ENCODE data around the gene C17orf107. TPM values are rescaled to one million over a fixed set of nuclear protein-coding genes. Genes with fewer than 3 reads are reported as not detected.
A peak's percentile ranks its signal among the peaks of the same experiment; 100 is the strongest.

Gene C17orf107
- polyA plus RNA-seq, 1 of the 3 experiments (the other 2 are of a cell fraction) = 0.44 TPM

DNA sequence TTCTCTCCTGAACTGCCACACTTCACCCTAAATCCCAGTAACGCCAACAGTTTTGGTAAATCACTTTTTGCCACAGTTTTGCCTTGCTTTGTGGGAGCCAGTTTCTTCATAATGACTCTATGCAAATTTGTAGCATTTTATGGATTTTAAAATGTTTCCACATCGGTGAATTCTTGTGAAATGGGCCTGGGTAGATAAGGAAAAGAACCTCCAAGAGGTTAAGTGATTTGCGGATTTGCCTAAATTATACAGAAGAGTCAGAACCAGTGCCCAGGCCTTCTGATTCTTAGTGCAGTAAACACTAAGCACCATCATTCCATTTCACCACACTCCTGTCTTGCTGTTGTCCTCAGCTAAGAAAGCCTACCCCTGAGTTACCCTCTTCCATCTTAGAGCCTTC lies 48.3 kb upstream of the C17orf107 start:
- no peak overlapping the region for H3K4me3 ChIP-seq (ENCODE audit: low read depth in 2 of 2, low read length in 1 of 2)
- 100% methylated on average over 3 of the region's 3 CpGs for WGBS (ENCODE audit: low lambda C conversion rate)
- TF ChIP-seq JUND (IDR thresholded peaks at IDR 0.05) = no peak
- no peak overlapping the region for H3K27ac ChIP-seq (ENCODE audit: low read depth in 2 of 2, low read length in 1 of 2)
- H3K4me1 ChIP-seq (ENCODE audit: control insufficient read depth in 1 of 2, insufficient read depth in 2 of 2, low read depth in 1 of 2, low read length in 1 of 2) = peaks cover 9 to 21% of the 10 kb centered on the region in 2 experiments; a peak in 2 of 4 replicates
- DNase-seq = no peak
- peaks cover 60% of the 10 kb centered on the region for H3K79me2 ChIP-seq (ENCODE audit: insufficient read depth)
- no peaks in the 10 kb centered on the region for H3K9me2 ChIP-seq
- no peak overlapping the region for H3K4me2 ChIP-seq
- no peaks in the 10 kb centered on the region for H3K9me3 ChIP-seq
- CTCF ChIA-PET = interaction anchor here (0.8 to 1.5 kb wide), 2 partner anchors 14 to 636 kb away, joined by 3 to 5 read pairs; no protein-coding TSS in a partner anchor
- no peak overlapping the region for H2AFZ ChIP-seq (ENCODE audit: low read depth)
- POLR2A ChIA-PET = interaction anchor here (1.0 kb wide), 1 partner anchor 13 kb away, joined by 3 read pairs; no protein-coding TSS in a partner anchor
- H4K20me1 ChIP-seq (ENCODE audit: insufficient read depth) = peaks cover 46% of the 10 kb centered on the region
- H3K9ac ChIP-seq = no peak overlapping the region
- H3K36me3 ChIP-seq (replicated peaks in 1 of 2; ENCODE audit: control insufficient read depth in 1 of 2, insufficient read depth in 2 of 2, low read length in 1 of 2) = no peaks in the 10 kb centered on the region
- H3K27me3 ChIP-seq (ENCODE audit: insufficient read depth) = no peaks in the 10 kb centered on the region
- H3F3A ChIP-seq (replicated peaks; ENCODE audit: insufficient read depth) = peaks cover 13% of the 10 kb centered on the region

DNA sequence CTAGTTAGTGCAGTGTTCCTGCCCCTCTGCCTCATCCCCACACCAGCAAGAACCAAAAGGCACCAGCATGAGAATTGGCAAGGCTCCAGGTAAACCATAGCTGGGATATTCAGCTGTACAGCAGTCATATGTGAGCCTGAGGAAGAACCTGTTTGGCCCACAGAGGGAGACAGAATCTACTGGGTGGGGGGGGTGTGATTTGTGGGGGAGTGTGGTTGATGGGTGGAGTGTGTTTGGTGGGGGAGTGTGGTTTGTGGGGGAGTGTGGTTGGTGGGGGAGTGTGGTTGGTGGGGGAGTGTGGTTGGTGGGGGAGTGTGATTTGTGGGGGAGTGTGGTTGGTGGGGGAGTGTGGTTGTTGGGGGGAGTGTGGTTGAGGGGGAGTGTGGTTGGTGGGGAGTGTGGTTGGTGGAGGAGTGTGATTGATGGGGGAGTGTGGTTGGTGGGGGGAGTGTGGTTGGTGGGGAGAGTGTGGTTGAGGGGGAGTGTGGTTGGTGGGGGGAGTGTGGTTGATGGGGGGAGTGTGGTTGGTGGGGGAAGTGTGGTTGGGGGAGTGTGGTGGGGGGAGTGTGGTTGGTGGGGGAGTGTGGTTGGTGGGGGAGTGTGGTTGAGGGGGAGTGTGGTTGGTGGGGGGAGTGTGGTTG lies 46.6 kb upstream of the C17orf107 start:
- Histone ChIP-seq H3K9ac (no peak overlapping the region), H2AFZ (ENCODE audit: low read depth) (no peak overlapping the region), H3K4me3 (ENCODE audit: low read depth in 2 of 2, low read length in 1 of 2) (no peak overlapping the region), H3K27me3 (ENCODE audit: insufficient read depth) (no peaks in the 10 kb centered on the region), H3K4me1 (ENCODE audit: control insufficient read depth in 1 of 2, insufficient read depth in 2 of 2, low read depth in 1 of 2, low read length in 1 of 2) (peaks cover 11 to 35% of the 10 kb centered on the region in 2 experiments; a peak in 3 of 4 replicates), H3K9me3 (no peaks in the 10 kb centered on the region), H4K20me1 (ENCODE audit: insufficient read depth) (peaks cover 31% of the 10 kb centered on the region), H3K79me2 (ENCODE audit: insufficient read depth) (peaks cover 51% of the 10 kb centered on the region), H3K9me2 (no peaks in the 10 kb centered on the region), H3K4me2 (0 out of 2 replicates have a peak overlapping the region, but pooled peaks have one; percentile 3), H3K36me3 (replicated peaks in 1 of 2; ENCODE audit: control insufficient read depth in 1 of 2, insufficient read depth in 2 of 2, low read length in 1 of 2) (no peaks in the 10 kb centered on the region), H3K27ac (ENCODE audit: low read depth in 2 of 2, low read length in 1 of 2) (peak overlapping the region in 1 of 2 experiments; percentile 64; a peak in 2 of 4 replicates), H3F3A (replicated peaks; ENCODE audit: insufficient read depth) (peaks cover 13% of the 10 kb centered on the region)
- ChIA-PET POLR2A (no interaction called here), CTCF (no interaction called here)
- peak; percentile 48 for DNase-seq
- TF ChIP-seq NFIC (IDR thresholded peaks at IDR 0.05; ENCODE audit: borderline replicate concordance) = 0 out of 2 replicates have a peak, but pooled peaks have one; percentile 44
- no peak for TF ChIP-seq NRF1 (IDR thresholded peaks at IDR 0.05; ENCODE audit: low read depth, low read length)
- no peak for TF ChIP-seq YY1 (IDR thresholded peaks at IDR 0.05; ENCODE audit: low read depth)
- TF ChIP-seq, protein P1, sequence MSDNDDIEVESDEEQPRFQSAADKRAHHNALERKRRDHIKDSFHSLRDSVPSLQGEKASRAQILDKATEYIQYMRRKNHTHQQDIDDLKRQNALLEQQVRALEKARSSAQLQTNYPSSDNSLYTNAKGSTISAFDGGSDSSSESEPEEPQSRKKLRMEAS (IDR thresholded peaks at IDR 0.05; ENCODE audit: low read depth) = no peak

DNA sequence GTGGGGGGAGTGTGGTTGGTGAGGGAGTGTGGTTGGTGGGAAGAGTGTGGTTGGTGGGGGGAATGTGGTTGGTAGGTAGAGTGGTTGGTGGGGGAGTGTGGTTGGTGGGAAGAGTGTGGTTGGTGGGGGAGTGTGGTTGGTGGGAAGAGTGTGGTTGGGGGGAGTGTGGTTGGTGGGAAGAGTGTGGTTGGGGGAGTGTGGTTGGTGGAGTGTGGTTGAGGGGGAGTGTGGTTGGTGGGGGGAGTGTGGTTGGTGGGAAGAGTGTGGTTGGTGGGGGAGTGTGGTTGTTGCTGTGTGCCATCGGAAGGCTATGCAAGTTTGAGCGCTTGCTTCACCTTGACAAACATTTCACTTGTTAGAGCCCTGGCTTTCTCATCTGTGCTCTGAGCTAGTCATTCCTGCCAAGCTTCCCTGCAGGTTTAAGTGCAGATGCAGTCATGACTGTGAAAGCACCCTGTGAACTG lies 46.1 kb upstream of the C17orf107 start:
- no peaks in the 10 kb centered on the region for H3K27me3 ChIP-seq (ENCODE audit: insufficient read depth)
- no peak overlapping the region for H3K4me2 ChIP-seq
- H3F3A ChIP-seq (replicated peaks; ENCODE audit: insufficient read depth) = peaks cover 13% of the 10 kb centered on the region
- H3K9me3 ChIP-seq = no peaks in the 10 kb centered on the region
- H3K9me2 ChIP-seq = no peaks in the 10 kb centered on the region
- H3K4me1 ChIP-seq (ENCODE audit: control insufficient read depth in 1 of 2, insufficient read depth in 2 of 2, low read depth in 1 of 2, low read length in 1 of 2) = peaks cover 16 to 40% of the 10 kb centered on the region in 2 experiments
- H3K9ac ChIP-seq = no peak overlapping the region
- no peak for DNase-seq
- H3K4me3 ChIP-seq (ENCODE audit: low read depth in 2 of 2, low read length in 1 of 2) = no peak overlapping the region
- peaks cover 47% of the 10 kb centered on the region for H3K79me2 ChIP-seq (ENCODE audit: insufficient read depth)
- peaks cover 26% of the 10 kb centered on the region for H4K20me1 ChIP-seq (ENCODE audit: insufficient read depth)
- peak overlapping the region in 1 of 2 experiments; percentile 24; a peak in 1 of 4 replicates for H3K27ac ChIP-seq (ENCODE audit: low read depth in 2 of 2, low read length in 1 of 2)
- H3K36me3 ChIP-seq (replicated peaks in 1 of 2; ENCODE audit: control insufficient read depth in 1 of 2, insufficient read depth in 2 of 2, low read length in 1 of 2) = no peaks in the 10 kb centered on the region
- ChIA-PET POLR2A (no interaction called here), CTCF (no interaction called here)
- 100% methylated on average over 2 of the region's 2 CpGs for whole genome bisulfite sequencing (ENCODE audit: low lambda C conversion rate)
- no peak overlapping the region for H2AFZ ChIP-seq (ENCODE audit: low read depth)
- TF ChIP-seq FOXM1 (IDR thresholded peaks at IDR 0.05; ENCODE audit: low read depth) (no peak), YY1 (IDR thresholded peaks at IDR 0.05; ENCODE audit: low read depth) (no peak), MXI1 (IDR thresholded peaks at IDR 0.05; ENCODE audit: low read depth, low read length) (no peak), TCF12 (IDR thresholded peaks at IDR 0.05) (no peak), RFX5 (IDR thresholded peaks at IDR 0.05; ENCODE audit: low read length) (no peak), EZH2phosphoT487 (IDR thresholded peaks at IDR 0.05; ENCODE audit: borderline replicate concordance, low read depth) (no peak), RXRA (IDR thresholded peaks at IDR 0.05; ENCODE audit: borderline replicate concordance, low read depth) (no peak), RCOR1 (IDR thresholded peaks at IDR 0.05; ENCODE audit: low read length) (no peak), ELF1 (IDR thresholded peaks at IDR 0.05) (no peak), RAD21 (IDR thresholded peaks at IDR 0.05; ENCODE audit: low read length) (no peak), POLR2AphosphoS5 (IDR thresholded peaks at IDR 0.05; ENCODE audit: low read depth, low read length) (no peak), NFIC (IDR thresholded peaks at IDR 0.05; ENCODE audit: borderline replicate concordance) (no peak), GABPA (IDR thresholded peaks at IDR 0.05; ENCODE audit: low read depth) (no peak), FOSL2 (IDR thresholded peaks at IDR 0.05; ENCODE audit: borderline replicate concordance, low read depth) (no peak)
- TF ChIP-seq, protein P2, sequence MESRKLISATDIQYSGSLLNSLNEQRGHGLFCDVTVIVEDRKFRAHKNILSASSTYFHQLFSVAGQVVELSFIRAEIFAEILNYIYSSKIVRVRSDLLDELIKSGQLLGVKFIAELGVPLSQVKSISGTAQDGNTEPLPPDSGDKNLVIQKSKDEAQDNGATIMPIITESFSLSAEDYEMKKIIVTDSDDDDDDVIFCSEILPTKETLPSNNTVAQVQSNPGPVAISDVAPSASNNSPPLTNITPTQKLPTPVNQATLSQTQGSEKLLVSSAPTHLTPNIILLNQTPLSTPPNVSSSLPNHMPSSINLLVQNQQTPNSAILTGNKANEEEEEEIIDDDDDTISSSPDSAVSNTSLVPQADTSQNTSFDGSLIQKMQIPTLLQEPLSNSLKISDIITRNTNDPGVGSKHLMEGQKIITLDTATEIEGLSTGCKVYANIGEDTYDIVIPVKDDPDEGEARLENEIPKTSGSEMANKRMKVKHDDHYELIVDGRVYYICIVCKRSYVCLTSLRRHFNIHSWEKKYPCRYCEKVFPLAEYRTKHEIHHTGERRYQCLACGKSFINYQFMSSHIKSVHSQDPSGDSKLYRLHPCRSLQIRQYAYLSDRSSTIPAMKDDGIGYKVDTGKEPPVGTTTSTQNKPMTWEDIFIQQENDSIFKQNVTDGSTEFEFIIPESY (IDR thresholded peaks at IDR 0.05; ENCODE audit: borderline replicate concordance, low read depth) = no peak
- TF ChIP-seq, protein P3, sequence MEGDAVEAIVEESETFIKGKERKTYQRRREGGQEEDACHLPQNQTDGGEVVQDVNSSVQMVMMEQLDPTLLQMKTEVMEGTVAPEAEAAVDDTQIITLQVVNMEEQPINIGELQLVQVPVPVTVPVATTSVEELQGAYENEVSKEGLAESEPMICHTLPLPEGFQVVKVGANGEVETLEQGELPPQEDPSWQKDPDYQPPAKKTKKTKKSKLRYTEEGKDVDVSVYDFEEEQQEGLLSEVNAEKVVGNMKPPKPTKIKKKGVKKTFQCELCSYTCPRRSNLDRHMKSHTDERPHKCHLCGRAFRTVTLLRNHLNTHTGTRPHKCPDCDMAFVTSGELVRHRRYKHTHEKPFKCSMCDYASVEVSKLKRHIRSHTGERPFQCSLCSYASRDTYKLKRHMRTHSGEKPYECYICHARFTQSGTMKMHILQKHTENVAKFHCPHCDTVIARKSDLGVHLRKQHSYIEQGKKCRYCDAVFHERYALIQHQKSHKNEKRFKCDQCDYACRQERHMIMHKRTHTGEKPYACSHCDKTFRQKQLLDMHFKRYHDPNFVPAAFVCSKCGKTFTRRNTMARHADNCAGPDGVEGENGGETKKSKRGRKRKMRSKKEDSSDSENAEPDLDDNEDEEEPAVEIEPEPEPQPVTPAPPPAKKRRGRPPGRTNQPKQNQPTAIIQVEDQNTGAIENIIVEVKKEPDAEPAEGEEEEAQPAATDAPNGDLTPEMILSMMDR (IDR thresholded peaks at IDR 0.05) = no peak
- TF ChIP-seq, protein P1 (IDR thresholded peaks at IDR 0.05; ENCODE audit: low read depth) = no peak
